Inferior parietal cortex (tissue), 1 donor: ENCODE data around the gene KPNA4.
"Not testable (repeated sequence)": the region's sequence is repeated elsewhere in the genome, so short reads cannot be mapped to it uniquely, and the experiment has no call there.

ENCODE experiments used
- DNase-seq: peaks from one replicate; pipeline ENCODE4 v3.0.0-alpha.2; 2016; ENCODE audit errors: extremely low spot score

Gene KPNA4

DNA sequence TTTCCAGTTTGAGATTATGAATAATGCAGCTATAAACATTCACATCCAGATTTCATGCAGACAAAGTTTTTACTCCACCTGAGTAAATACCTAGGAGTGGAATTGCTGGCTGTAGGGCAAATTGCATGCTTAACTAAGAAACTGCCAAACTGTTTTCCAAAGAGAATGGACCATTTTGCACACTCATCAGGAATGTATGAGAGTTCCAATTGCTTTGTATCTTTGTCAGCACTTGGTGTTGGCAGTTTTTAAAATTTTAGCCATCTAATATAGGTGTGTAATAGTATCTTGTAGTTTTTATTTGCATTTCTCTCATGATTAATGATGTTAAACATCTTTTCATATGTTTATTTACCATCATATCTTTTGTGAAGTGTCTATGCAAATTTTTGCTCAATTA lies 75.2 kb downstream of the KPNA4 start:
- DNase-seq: no peak

GRCh38 chr3:160486459-160486869 lies 78.9 kb downstream of the KPNA4 start:
- DNase-seq: peak; percentile 71

DNA sequence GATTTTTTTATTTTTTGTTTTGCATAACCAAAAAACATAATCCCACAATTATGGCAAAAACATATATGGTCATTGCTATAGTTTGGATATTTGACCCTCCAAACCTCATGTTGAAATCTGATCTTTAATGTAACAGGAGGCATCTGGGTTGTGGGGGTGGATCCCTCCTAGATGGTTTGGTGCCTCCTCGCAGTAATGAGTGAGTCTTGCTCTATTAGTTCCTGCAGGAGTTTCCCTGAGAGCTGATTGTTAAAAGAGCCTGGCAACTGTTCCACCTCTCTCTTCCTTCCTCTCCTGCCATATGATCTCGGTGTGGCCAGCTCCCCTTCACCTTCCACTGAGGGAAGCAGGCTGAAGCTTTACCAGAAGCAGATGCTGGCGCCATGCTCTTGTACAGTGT lies 82.6 kb downstream of the KPNA4 start:
- no peak for DNase-seq

- DNase-seq: no peak
Measured at GRCh38 chr3:160481856-160482255, 83.5 kb downstream of the KPNA4 start.

DNA sequence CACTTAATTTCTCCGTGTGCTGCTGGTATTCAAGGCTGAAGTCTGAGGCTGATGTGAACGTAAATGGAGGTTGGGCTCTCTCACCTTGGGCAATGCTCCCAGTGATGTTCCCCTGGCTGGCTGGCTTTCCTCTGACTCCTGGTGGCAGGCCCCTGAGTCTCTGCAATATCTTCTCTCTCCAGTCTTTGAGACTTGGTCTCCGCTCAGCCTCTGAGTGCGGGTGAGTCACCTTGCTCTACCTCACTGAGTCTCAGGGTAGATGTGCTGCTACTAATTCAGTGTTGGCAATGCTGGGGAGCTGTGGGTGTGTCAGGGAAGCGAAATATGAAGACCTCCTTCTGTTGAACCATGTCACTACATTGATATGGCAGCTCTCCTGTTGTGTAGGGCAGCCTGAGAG lies 84.4 kb downstream of the KPNA4 start:
- DNase-seq: no peak

GRCh38 chr3:160479376-160479775 lies 86.0 kb downstream of the KPNA4 start:
- DNase-seq: no peak

GRCh38 chr3:160478338-160478737 lies 87.0 kb downstream of the KPNA4 start:
- no peak for DNase-seq

- no peak for DNase-seq
Measured at GRCh38 chr3:160477750-160478149, 87.6 kb downstream of the KPNA4 start.

- no peak for DNase-seq
Measured at GRCh38 chr3:160475884-160476283, 89.5 kb downstream of the KPNA4 start.

GRCh38 chr3:160475153-160475552 lies 90.2 kb downstream of the KPNA4 start:
- no peak for DNase-seq

- DNase-seq: no peak
Measured at GRCh38 chr3:160474416-160474838, 90.9 kb downstream of the KPNA4 start.

DNA sequence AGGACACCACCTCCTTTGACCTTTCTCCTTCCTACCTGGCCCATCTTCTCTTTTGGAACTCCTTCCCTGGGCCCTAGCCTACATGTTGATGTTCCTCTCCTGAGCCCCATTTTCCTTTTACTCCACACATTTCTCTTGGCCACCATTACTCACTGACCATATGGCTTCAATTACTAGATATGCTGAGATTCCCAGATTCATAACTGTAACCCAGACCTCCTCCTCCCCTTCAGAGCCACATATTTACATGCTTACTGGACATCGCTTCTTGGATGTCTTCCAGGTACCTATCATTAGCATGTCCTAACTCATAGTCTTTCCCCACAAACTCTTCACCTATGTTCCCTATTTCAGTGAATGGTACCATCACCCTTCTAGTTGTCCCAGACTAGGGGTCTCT lies 91.4 kb downstream of the KPNA4 start:
- DNase-seq: no peak

GRCh38 chr3:160473221-160473620 lies 92.2 kb downstream of the KPNA4 start:
- DNase-seq: no peak

- DNase-seq: no peak
Measured at GRCh38 chr3:160472344-160472743, 93.0 kb downstream of the KPNA4 start.

- no peak for DNase-seq
Measured at GRCh38 chr3:160471892-160472291, 93.5 kb downstream of the KPNA4 start.

GRCh38 chr3:160470181-160470580 lies 95.2 kb downstream of the KPNA4 start:
- DNase-seq: no peak

GRCh38 chr3:160464971-160465370 lies 100.4 kb downstream of the KPNA4 start:
- no peak for DNase-seq

DNA sequence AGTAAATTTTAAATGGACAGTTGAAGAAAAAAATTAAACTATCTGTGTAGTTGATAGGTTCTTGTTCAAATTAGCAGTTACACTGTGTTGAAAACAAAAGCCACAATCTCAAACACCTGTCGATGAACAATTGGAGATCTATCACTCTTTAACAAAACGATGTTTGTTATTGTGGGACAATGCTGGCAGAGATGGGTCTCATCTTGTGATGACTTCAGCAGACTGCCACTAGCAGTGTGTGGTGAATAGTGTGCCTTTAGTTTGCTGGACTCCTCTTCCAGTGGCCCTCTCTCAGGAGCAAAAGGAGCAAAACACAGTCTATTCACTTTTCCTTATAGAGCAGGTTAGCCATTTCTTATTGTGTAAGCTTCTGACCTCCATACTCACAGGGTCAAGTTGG lies 101.0 kb downstream of the KPNA4 start:
- DNase-seq: peak; percentile 88

DNA sequence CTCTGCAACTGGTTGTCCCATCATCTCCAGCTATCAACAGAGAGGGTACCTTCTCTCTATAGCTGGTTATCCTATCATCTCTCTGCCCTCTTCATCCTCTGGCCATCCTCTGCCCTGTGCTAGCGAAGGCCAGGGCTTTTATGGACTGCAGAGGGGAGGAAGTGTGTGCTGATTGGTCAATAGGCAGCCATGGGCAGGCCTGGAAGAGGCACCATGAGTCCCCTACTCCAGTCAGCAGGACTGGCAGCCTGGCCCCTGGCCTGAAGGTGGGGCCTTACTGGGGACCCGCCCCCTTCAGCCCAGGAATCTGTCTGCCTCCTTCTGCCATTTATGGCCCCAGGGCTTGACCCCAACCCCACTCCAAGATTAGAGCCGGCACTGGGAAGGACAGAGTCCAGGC lies 105.3 kb downstream of the KPNA4 start:
- DNase-seq: no peak

GRCh38 chr3:160459450-160459970 lies 105.9 kb downstream of the KPNA4 start:
- no peak for DNase-seq

GRCh38 chr3:160458151-160458550 lies 107.2 kb downstream of the KPNA4 start:
- no peak for DNase-seq

GRCh38 chr3:160455846-160456245 lies 109.5 kb downstream of the KPNA4 start:
- no peak for DNase-seq

- no peak for DNase-seq
Measured at GRCh38 chr3:160454995-160455394, 110.4 kb downstream of the KPNA4 start.

- DNase-seq: not testable (repeated sequence)
Measured at GRCh38 chr3:160452251-160452650, 113.1 kb downstream of the KPNA4 start.
